HepG2 (cell line): Measurements from ENCODE around the gene ZBTB14. TPM values are rescaled to one million over a fixed set of nuclear protein-coding genes. Genes with fewer than 3 reads are reported as not detected.

Experiments
- ATAC-seq: fragments of 200-7000 bp; cut with Tn5 transposase; 3 replicates; pipeline ENCODE4 v1.9.1; 2020; ENCODE audit warnings: mild to moderate bottlenecking, moderate library complexity
- BruUV-seq: library from RNA; stranded (reverse); fragments of 400-500 nt; replicated peaks from 2 replicates; lab custom pipeline; 2021; lab: Mats Ljungman, UMichigan
- CTCF ChIA-PET: fragments of 300-600 bp; formaldehyde crosslinking; extraction: SDS; loops from one replicate; lab custom pipeline; 2021; ENCODE audit warnings: low total read pairs, inconsistent platforms, low intra/inter-chr PET ratio; lab: Yijun Ruan, JAX
- POLR2A ChIA-PET: fragments of 350-600 bp; sonication (Branson Sonifier 250); formaldehyde crosslinking; loops from one replicate; lab custom pipeline; 2020; ENCODE audit warnings: antibody characterized with exemption, inconsistent platforms; lab: Yijun Ruan, JAX
- DNase-seq: peaks from one replicate; pipeline ENCODE4 v3.0.0-alpha.2; 2015; ENCODE audit warnings: low spot score
- FAIRE-seq: peaks from 3 replicates; lab custom pipeline; 2011; peaks lifted over from hg19 to GRCh38; lab: Jason Lieb, UNC
- H2AFZ ChIP-seq: one replicate; pipeline ENCODE4 v1.6.1; 2011; ENCODE audit warnings: low read length, inconsistent platforms
- H3K27ac ChIP-seq: fragments of 300-600 bp; 3 replicates; pipeline ENCODE4 v1.8.0; 2011; ENCODE audit warnings: mixed run types, mild to moderate bottlenecking, mixed read lengths, low read length, inconsistent platforms; ENCODE audit not compliant: insufficient read depth; ENCODE audit errors: extremely low read length
- H3K27me3 ChIP-seq, 2 experiments: fragments of 200-600 bp in 1 of 2; 2 replicates in 1 of 2; 3 replicates in 1 of 2; pipeline versions ENCODE4 v1.6.0 to v1.8.0; 2011; ENCODE audit warnings: low read length in 2 of 2, mild to moderate bottlenecking in 2 of 2, moderate library complexity in 2 of 2, inconsistent platforms in 1 of 2; ENCODE audit not compliant: insufficient read depth in 2 of 2, control insufficient read depth in 1 of 2
- H3K36me3 ChIP-seq, 2 experiments: fragments of 200-600 bp in 1 of 2; replicated peaks in 1 of 2; 2 replicates in 1 of 2; 3 replicates in 1 of 2; pipeline versions ENCODE4 v1.5.1 to v1.8.0; 2011; ENCODE audit warnings: low read length in 2 of 2, inconsistent platforms in 1 of 2; ENCODE audit not compliant: insufficient read depth in 2 of 2, control insufficient read depth in 1 of 2
- H3K4me1 ChIP-seq: 2 replicates; pipeline ENCODE4 v1.5.1; 2012; ENCODE audit warnings: low read length, inconsistent platforms; ENCODE audit not compliant: insufficient read depth
- H3K4me2 ChIP-seq: 2 replicates; pipeline ENCODE4 v1.6.0; 2011; ENCODE audit warnings: low read depth, low read length, inconsistent platforms
- H3K4me3 ChIP-seq, 3 experiments: fragments of 200-600 bp in 1 of 3; sonication (generic), shearing (Covaris generic) in 1 of 3; replicated peaks in 1 of 3; 2 replicates each; pipeline ENCODE4 v1.5.1; 2011 to 2016; ENCODE audit warnings: low read length in 3 of 3, inconsistent platforms in 2 of 3, low read depth in 2 of 3, mild to moderate bottlenecking in 2 of 3, control low read depth in 1 of 3, mixed read lengths in 1 of 3; ENCODE audit not compliant: insufficient read depth in 1 of 3
- H3K79me2 ChIP-seq: one replicate; pipeline ENCODE4 v1.6.1; 2011; ENCODE audit warnings: low read length, inconsistent platforms; ENCODE audit not compliant: insufficient read depth
- H3K9ac ChIP-seq: 2 replicates; pipeline ENCODE4 v1.6.0; 2011; ENCODE audit warnings: mild to moderate bottlenecking, low read depth, low read length, inconsistent platforms; ENCODE audit not compliant: insufficient read depth
- H3K9me3 ChIP-seq: 2 replicates; pipeline ENCODE4 v1.5.1; 2012; ENCODE audit warnings: mild to moderate bottlenecking, low read length
- H4K20me1 ChIP-seq: 2 replicates; pipeline ENCODE4 v1.6.0; 2011; ENCODE audit warnings: inconsistent platforms, mild to moderate bottlenecking, low read length, moderate library complexity; ENCODE audit not compliant: insufficient read depth
- AFF4 ChIP-seq: sonication (generic); formaldehyde crosslinking; IDR thresholded peaks from 2 replicates; pipeline ENCODE4 v1.4.0; 2020; ENCODE audit warnings: missing genetic modification reagents
- ARID2 ChIP-seq: sonication (generic); formaldehyde crosslinking; IDR thresholded peaks from 2 replicates; pipeline ENCODE4 v1.8.1; 2022; ENCODE audit warnings: mild to moderate bottlenecking, missing genetic modification reagents, borderline replicate concordance
- CEBPB ChIP-seq: IDR thresholded peaks from 2 replicates; pipeline ENCODE4 v1.6.1; 2011; ENCODE audit warnings: low read depth, low read length, improper control_type of control experiment, borderline replicate concordance
- CEBPG ChIP-seq: IDR thresholded peaks from 2 replicates; pipeline ENCODE4 v1.6.1; 2016
- CHD4 ChIP-seq: fragments of 200-600 bp; sonication (generic); IDR thresholded peaks from 2 replicates; pipeline ENCODE4 v1.7.0; 2017; ENCODE audit warnings: mild to moderate bottlenecking, low read length, borderline replicate concordance
- KLF15 ChIP-seq: sonication (generic); formaldehyde crosslinking; IDR thresholded peaks from 2 replicates; pipeline ENCODE4 v1.8.1; 2023; ENCODE audit warnings: borderline replicate concordance, mild to moderate bottlenecking, inconsistent platforms, missing genetic modification reagents, mixed read lengths
- PBX3 ChIP-seq: sonication (generic); formaldehyde crosslinking; IDR thresholded peaks from 2 replicates; pipeline ENCODE4 v1.8.1; 2023; ENCODE audit warnings: missing genetic modification reagents, inconsistent platforms, borderline replicate concordance
- RBFOX2 ChIP-seq: fragments of 200-400 bp; formaldehyde crosslinking; IDR thresholded peaks from 2 replicates; pipeline ENCODE4 v1.6.1; 2017; ENCODE audit warnings: low read depth, mild to moderate bottlenecking, low read length
- ZBTB33 ChIP-seq: sonication (generic); formaldehyde crosslinking; IDR thresholded peaks from 2 replicates; pipeline ENCODE4 v1.4.0; 2020; ENCODE audit warnings: missing genetic modification reagents
- ZBTB38 ChIP-seq: sonication (generic); formaldehyde crosslinking; IDR thresholded peaks from 2 replicates; pipeline ENCODE4 v1.5.1; 2020; ENCODE audit warnings: mild to moderate bottlenecking, missing genetic modification reagents
- ZNF816 ChIP-seq: sonication (generic); formaldehyde crosslinking; IDR thresholded peaks from 2 replicates; pipeline ENCODE4 v1.8.0; 2022; ENCODE audit warnings: missing genetic modification reagents, mild to moderate bottlenecking, borderline replicate concordance
- ZSCAN31 ChIP-seq: sonication (generic); formaldehyde crosslinking; IDR thresholded peaks from 2 replicates; pipeline ENCODE4 v1.5.0; 2020; ENCODE audit warnings: low read depth, mild to moderate bottlenecking, missing genetic modification reagents
- WGBS: methylation state at CpG from one replicate; pipeline ENCODE4 v1.1.6; 2017; ENCODE audit warnings: low lambda C conversion rate; 5-methylcytosine and 5-hydroxymethylcytosine counted together
- in situ Hi-C: cut with HindIII; loops from 2 replicates; pipeline ENCODE4 v1.10.0; 2017; ENCODE audit warnings: low pct_unique_long_range_greater_than_20kb; ENCODE audit not compliant: extremely low pct_ligation_motif_present
- intact Hi-C: fragments of 100-400 bp; cut with micrococcal nuclease; formaldehyde crosslinking; loops from one replicate; pipeline ENCODE4 v1.10.0; 2022; ENCODE audit not compliant: unreplicated experiment
- polyA plus RNA-seq, 8 experiments: library from polyadenylated mRNA; depleted of rRNA in 3 of 8; stranded (reverse) in 7 of 8; unstranded in 1 of 8; fragments of >200 nt; fragmentation: Illumina TruSeq in 4 of 8; extraction: Trizol in 4 of 8; gene quantifications; 2 replicates each; pipeline versions ENCODE4 v1.2.1 to v1.2.3, GENCODE V29; 2011 to 2016; ENCODE audit warnings: low read depth in 4 of 8, missing spikeins in 1 of 8, mixed read lengths in 1 of 8; ENCODE audit not compliant: insufficient read depth in 1 of 8
- total RNA-seq, 5 experiments: library from RNA; depleted of rRNA; stranded (reverse); fragments of >200 nt; fragmentation: Illumina TruSeq; extraction: Trizol; gene quantifications; 2 replicates each; pipeline ENCODE4 v1.2.3, GENCODE V29; 2016; ENCODE audit warnings: low read depth in 1 of 5

The ZBTB14 gene
- total and polyA plus RNA-seq, 2 of the 13 experiments (the other 11 are each of a cell fraction or from before 2014, with no cell fraction given): 8.0 to 14.4 TPM

- H4K20me1 ChIP-seq: no peaks in the 10 kb centered on the region
- H2AFZ ChIP-seq: no peak overlapping the region
- ATAC-seq: no peak
- peak overlapping the region; percentile 74 for H3K4me2 ChIP-seq
- peak overlapping the region; percentile 95 for H3K27ac ChIP-seq
- H3K36me3 ChIP-seq: no peaks in the 10 kb centered on the region; a peak in 1 of 5 replicates
- FAIRE-seq: no peak
- 0 out of 2 replicates have a peak, but pooled peaks have one; percentile 5 for TF ChIP-seq ZNF816
- no peak for TF ChIP-seq KLF15 (CRISPR knock-in tag)
- 0 out of 2 replicates have a peak, but pooled peaks have one; percentile 23 for TF ChIP-seq AFF4
- no peak for TF ChIP-seq PBX3 (CRISPR knock-in tag)
- TF ChIP-seq ZBTB33 (CRISPR knock-in tag): peak; percentile 97
- no peak for TF ChIP-seq ZSCAN31 (CRISPR knock-in tag)
- TF ChIP-seq ZBTB38 (CRISPR knock-in tag): peak; percentile 86; the same call in 1 of the 2 replicates
- TF ChIP-seq CEBPB: peak; percentile 84
- TF ChIP-seq CEBPG (CRISPR knock-in tag): peak; percentile 63
- TF ChIP-seq CHD4: 0 out of 2 replicates have a peak, but pooled peaks have one; percentile 22
- TF ChIP-seq RBFOX2: peak; percentile 21; the same call in 1 of the 2 replicates
- TF ChIP-seq ARID2: no peak
- WGBS: 89% methylated on average over 12 of the region's 12 CpGs
- BruUV-seq: no TSS peak
- in situ Hi-C loops (no loop called here), intact Hi-C loops (no loop called here)
- ChIA-PET CTCF (no interaction called here), POLR2A (interaction anchor here (2.1 to 4.7 kb wide), 2 partner anchors 42 to 60 kb away, joined by 20 to 82 read pairs; no protein-coding TSS in a partner anchor)
- H3K9ac ChIP-seq: peak overlapping the region; percentile 78
- H3K79me2 ChIP-seq: peaks cover 13% of the 10 kb centered on the region
- H3K9me3 ChIP-seq: no peaks in the 10 kb centered on the region
- no peaks in the 10 kb centered on the region; a peak in 1 of 5 replicates for H3K27me3 ChIP-seq
- H3K4me1 ChIP-seq: peaks cover 56% of the 10 kb centered on the region
- peak overlapping the region in 2 of 3 experiments; percentile 14 to 56; a peak in 1 of 6 replicates for H3K4me3 ChIP-seq
- DNase-seq: peak; percentile 36
Observed at GRCh38 chr18:5297597-5297996, 2.1 kb upstream of the ZBTB14 start.
